KG1 (cell line): ENCODE measurements around the gene ZAP70.

ENCODE experiments used
- DNase-seq: peaks from one replicate; lab custom pipeline; 2025; lab: John Stamatoyannopoulos, UW

The ZAP70 gene

GRCh38 chr2:97717613-97717995 is 4.2 kb downstream of the ZAP70 start:
- DNase-seq, result no peak

- peak; percentile 65 for DNase-seq
Measured at GRCh38 chr2:97718051-97718882, 4.9 kb downstream of the ZAP70 start.

DNA sequence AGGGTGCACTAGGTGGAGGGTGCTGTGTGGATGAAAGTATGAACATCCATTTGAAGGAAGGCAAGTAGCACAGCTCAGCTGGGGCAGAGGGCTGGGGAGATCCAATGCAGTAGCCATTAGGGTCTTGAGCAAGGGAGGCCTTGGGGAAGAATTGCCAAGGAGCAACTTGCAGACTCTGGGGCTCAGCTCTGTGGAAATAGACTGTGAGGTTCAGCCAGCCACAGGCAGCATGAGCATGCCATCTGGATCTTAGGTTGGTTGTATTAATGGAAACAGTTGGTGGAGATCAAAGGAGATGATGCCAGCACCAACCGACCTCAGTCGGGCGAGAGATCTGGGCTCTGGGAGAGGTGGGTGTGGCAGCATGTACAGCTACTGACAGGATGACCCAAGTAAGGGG is 5.6 kb downstream of the ZAP70 start:
- DNase-seq, result no peak

GRCh38 chr2:97719362-97720155 is 6.2 kb downstream of the ZAP70 start:
- no peak for DNase-seq

DNA sequence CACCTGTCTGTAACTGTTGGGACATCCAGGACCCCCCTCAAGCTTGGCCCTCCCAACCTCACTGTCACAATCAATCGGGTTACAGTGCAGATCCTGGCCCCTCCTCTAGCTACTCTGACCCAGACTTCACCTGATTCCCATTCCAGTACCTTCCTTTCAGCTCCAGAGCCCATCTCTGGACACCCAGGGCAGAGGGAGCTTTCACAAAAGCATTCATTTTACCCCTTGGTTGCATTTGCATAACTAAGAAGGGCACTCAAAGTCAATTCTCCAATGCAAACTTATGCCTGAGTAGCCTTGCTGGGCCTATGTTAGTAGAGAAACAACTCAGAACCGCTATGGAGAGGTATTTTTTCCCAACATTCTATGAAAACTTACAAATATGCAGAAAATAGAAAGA is 7.4 kb downstream of the ZAP70 start:
- DNase-seq, result no peak

- no peak for DNase-seq
Measured at GRCh38 chr2:97722227-97722626, 8.9 kb downstream of the ZAP70 start.

- no peak for DNase-seq
Measured at GRCh38 chr2:97723156-97724072, 10.0 kb downstream of the ZAP70 start.

GRCh38 chr2:97724073-97724410 is 10.7 kb downstream of the ZAP70 start:
- no peak for DNase-seq

- DNase-seq, result no peak
Measured at GRCh38 chr2:97724501-97724900, 11.1 kb downstream of the ZAP70 start.

DNA sequence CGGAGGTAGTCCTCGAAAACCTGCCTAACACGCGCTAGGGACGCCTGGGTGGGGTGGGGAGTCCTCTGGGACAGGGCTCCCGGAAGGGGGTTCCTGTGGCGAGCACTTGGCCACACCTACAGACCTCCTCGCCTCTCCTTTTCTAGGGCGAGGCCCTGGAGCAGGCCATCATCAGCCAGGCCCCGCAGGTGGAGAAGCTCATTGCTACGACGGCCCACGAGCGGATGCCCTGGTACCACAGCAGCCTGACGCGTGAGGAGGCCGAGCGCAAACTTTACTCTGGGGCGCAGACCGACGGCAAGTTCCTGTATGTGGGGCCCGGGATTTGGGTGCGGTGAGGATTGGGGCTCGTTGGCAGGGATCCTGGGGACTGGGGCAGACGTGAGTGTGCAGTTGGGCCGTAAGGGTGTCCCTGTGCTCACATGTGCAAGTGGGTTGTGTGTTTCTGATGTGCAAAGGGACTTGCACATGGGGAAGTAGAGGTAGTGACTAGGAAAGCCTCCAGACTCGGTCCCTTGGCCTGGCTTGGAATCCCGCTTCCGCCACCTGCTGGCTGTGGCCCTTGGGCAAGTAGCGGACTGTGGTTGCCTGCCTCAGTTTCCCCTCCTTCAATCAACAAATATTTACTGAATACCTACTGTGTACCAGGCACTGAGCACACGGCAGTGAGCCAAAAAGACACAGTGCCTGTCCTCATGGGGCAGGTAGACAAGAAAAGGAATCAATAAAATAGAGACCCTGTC is 11.7 kb downstream of the ZAP70 start:
- no peak for DNase-seq

DNA sequence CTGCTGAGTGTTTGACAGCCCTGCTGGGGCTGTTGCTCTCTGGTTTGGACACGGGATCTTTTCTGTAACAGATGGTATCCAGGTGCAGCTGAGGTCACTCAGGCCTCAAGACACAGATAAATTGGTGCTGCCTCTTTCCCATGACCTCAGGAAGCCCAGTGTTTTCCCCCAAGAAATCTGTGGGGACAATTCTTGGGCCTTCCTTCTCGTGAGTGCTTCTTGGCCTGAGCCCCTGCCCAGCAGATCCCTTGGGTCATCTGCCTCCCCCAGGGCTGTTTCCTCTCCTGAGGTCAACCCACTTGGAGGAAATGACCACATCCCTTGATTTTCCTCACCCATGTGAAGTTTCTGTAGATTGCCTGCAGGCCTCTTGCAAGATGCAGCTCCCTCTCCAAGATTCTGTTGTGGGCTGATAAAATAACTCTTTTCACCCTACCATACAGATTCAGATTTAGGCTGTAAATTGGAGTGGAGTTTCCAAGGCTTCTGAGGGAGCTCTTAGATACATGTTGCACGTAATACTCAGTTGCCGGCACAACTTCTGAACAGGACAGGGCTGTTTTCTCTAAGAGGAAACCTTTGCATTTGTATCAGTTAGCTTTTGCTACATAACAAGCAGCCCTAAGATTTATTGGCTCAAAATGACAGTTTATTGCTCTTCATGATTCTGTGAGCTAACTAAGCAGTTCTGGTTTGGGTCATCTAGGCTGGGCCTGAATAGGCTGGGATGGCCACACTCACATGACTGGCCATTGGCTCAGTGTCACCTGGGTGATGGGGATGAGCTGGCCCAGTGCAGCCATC is 13.1 kb downstream of the ZAP70 start:
- no peak for DNase-seq

- DNase-seq, result no peak
Measured at GRCh38 chr2:97727296-97727695, 13.9 kb downstream of the ZAP70 start.

- DNase-seq, result no peak
Measured at GRCh38 chr2:97728091-97728731, 14.8 kb downstream of the ZAP70 start.

DNA sequence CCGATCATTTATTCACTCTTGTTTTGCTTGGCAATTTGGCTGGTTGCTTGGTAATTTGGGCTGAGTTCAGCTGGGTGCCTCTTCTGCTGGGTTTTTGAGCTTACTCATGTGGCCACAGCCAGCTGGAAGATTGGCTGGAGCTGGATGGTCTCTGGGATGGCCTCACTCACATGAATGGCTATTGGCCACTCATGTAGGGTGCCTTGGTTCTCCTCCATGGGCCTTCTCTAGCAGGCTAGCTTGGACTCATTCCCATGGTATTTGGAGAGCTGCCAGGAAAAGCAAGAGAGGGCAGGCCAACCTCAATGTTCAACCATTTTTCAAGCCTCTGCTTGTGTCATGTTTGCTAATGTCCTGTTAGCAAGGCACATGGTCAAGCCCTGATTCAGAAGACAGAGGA is 16.9 kb downstream of the ZAP70 start:
- DNase-seq, result no peak

GRCh38 chr2:97731274-97732020 is 18.1 kb downstream of the ZAP70 start:
- DNase-seq, result no peak

DNA sequence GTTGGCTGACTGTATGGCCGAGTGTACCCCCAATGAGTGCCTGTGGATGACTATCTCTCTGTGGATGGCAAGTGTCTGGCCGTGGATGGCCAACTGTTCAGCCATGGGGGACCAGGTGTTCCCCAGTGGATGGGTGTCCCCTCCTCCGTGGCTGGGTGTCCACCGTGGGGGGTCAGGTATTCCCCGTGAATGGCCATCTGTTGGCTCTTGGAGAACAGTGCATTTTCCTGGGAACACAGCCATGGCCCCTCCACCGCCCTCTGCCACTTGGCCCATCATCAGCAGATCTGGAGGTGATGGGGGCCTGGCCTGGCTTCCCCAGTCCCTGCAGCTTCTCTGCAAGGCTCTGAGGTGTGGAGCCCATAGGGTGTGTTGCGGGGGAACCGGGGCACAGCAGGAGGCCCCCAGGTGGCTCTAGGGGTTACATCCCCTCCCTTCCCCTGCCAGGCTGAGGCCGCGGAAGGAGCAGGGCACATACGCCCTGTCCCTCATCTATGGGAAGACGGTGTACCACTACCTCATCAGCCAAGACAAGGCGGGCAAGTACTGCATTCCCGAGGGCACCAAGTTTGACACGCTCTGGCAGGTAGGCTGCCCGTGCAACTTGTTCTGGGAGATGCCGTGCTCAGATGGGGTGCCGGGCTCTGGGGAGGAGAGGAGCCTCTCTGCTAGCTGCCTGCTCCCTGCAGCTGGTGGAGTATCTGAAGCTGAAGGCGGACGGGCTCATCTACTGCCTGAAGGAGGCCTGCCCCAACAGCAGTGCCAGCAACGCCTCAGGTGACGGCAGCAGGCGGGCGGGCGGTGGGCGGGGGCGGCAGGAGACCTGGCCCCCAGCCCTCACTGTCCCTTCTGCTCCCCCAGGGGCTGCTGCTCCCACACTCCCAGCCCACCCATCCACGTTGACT is 19.3 kb downstream of the ZAP70 start:
- DNase-seq, result no peak

DNA sequence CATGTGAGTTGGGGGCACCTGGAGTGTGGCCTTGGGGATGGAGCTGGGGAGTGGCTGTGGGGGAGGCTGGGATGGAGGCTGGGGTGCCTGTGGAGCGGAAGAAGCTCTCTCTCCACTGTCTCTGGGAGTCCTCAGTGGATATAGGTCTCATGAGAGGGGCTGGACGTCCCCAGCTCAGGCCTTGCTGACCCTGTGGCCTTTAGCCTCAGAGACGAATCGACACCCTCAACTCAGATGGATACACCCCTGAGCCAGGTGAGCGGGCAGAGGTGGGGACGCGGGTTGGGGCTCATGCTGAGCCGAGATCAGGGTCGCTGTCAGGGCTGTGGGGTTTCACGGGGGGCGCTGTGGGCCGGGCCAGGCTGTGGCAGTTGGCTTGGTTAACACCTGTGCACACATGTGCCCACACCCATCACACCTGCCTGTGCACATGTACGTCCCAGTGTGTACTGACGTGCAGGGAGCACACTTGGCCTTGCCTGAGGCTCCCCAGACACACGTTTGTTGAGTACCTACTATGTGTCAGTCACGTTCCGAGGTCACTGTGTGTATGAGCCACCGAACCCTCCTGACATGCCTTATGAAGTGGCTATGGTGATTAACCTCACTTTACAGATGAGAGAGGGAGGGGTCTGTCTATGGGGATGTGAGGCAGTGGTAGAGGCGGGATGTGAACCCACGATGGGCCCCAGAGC is 20.1 kb downstream of the ZAP70 start:
- DNase-seq, result no peak
